ENCODE data around the gene MARCKS.

DNA sequence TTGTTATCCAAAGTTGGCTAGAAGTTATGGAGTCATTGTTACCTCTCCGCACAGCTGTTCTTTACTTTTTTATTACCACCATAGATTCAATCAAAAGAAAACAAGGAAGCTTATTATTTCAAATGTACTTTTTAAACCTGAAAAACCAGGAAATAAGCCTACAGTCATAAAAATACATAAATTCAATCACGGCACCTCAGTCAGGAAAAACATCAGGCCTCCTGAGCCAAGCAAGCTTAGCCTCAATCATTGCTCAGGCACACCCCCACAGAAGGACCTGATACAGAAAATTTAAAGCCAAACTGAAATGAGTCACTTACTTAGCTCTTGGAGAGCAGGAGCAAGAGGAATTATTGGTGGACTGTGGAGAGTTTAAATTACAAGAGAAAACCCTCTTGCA lies 44.3 kb downstream of the MARCKS start:
- TF ChIP-seq, protein P1, sequence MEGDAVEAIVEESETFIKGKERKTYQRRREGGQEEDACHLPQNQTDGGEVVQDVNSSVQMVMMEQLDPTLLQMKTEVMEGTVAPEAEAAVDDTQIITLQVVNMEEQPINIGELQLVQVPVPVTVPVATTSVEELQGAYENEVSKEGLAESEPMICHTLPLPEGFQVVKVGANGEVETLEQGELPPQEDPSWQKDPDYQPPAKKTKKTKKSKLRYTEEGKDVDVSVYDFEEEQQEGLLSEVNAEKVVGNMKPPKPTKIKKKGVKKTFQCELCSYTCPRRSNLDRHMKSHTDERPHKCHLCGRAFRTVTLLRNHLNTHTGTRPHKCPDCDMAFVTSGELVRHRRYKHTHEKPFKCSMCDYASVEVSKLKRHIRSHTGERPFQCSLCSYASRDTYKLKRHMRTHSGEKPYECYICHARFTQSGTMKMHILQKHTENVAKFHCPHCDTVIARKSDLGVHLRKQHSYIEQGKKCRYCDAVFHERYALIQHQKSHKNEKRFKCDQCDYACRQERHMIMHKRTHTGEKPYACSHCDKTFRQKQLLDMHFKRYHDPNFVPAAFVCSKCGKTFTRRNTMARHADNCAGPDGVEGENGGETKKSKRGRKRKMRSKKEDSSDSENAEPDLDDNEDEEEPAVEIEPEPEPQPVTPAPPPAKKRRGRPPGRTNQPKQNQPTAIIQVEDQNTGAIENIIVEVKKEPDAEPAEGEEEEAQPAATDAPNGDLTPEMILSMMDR (IDR thresholded peaks at IDR 0.05; ENCODE audit: poor library complexity), result no peak
- TF ChIP-seq EZH2 (IDR thresholded peaks at IDR 0.05; ENCODE audit: borderline replicate concordance), result no peak
